GM18517 (cell line): ENCODE data around the gene TTLL9.

Source experiments
- ATAC-seq: cut with Tn5 transposase; IDR thresholded peaks from one replicate; pipeline ENCODE4 v1.9.1; 2021; ENCODE audit warnings: mild to moderate bottlenecking, moderate library complexity; ENCODE audit not compliant: unreplicated experiment

The TTLL9 gene

DNA sequence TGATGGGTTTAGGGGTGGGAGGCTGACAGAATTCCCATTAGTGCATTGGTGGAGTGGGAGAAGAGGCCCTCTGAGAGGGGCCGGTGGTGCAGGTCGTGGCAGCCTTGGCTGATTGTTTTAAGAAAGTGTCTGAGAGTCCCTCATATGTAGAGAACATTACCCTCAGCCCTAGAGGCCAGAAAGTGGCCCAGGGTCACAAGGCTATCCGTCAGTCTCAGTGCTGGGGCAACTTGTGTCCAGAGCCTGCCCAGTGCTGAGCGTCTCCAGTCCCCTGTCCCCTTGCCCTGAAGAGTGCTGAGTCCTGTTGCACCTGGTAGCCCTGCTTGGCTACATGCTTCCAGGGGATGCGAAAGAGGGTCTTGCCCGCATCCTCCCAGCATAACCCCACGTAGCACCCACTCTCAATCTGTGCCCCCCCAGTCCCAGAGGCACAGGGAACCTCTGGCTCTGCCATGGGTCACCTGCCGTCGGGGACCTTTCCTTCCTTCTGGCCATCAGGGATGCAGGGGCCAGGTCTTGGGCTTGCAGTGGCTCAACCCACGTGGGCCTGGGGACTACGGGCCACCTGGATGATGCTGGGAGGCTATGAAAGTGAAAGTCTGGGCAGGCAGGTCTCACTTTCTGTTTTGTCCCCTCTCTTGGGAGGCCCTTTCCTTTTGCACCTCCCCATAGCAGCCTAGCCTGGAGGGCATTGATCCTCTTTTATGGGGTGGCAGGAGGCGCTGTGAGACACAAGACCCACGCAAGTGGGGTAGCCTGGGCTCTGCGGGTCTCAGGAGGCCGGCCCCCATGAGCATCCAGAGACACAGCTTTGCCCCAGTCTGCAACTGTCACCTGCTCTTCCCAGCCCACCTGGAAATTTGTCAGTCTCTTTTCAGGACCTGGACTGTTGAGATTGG, 12.3 kb upstream of the TTLL9 start:
- peak; percentile 49 for ATAC-seq

DNA sequence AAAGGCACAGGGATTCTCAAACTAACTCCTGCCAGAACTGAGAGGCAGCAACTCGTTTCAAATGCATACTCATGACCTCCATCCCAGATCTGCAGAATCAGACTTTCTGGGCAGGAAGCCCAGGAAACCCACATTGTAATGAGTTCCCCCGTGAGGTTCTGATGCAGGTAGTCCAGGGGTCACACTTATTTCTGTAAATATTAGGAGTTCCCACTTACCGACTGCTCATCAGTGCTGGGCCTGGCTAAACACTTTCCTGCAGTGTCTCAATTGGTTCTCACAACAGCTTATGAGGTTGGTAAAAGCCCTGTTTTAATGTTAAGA, 11.7 kb upstream of the TTLL9 start:
- ATAC-seq: no peak

DNA sequence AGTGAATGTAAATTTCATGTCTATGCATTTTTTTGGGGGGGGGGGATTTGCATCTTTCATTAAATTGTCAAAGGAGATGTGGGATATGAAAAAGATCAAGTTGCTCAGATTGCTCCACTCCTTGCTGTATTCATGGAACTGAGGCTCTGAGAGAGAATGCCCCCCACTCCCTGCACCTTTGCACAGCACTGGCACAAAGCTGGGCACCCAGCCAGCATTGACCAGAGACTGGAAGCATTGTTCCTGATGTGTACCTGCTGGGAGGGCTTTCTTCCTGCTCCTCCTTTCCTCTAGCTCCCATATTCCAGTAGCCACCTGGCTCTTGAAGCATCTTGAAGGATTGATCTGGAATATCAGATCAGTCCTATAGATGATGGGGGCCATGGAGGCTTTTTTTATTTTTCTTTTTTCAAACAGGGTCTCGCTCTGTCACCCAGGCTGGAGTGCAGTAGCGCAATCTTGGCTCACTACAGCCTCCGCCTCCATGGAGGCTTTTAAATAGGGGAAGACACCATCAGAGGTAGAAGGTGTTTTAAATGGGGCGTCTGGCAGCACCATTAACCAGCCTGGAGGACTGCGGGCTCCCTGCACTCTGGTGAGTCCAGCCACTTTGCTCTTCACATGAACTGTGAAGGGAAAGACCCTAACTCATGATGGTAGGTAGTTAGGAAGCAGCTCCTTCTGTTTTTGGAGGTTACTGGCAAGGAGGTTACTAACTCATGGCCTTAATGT, 11.0 kb upstream of the TTLL9 start:
- no peak for ATAC-seq

DNA sequence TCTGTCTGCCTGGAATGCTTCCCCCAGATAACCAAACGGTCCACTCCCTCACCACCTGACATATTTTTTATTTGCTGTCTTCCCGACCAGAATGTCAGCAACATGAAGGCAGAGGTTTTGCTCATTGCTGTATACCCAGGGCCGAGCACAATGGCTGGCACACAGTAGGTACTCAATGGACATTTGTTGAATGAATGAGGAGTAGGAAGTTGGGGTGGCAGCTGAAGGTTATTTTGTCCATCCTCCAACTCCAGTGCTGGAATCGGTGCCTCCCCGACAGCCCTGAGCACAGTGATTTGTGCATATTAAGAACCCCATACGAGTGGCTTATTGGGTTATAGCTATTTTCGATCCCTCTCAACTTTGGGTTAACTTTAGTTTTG, 10.4 kb upstream of the TTLL9 start:
- ATAC-seq: no peak

DNA sequence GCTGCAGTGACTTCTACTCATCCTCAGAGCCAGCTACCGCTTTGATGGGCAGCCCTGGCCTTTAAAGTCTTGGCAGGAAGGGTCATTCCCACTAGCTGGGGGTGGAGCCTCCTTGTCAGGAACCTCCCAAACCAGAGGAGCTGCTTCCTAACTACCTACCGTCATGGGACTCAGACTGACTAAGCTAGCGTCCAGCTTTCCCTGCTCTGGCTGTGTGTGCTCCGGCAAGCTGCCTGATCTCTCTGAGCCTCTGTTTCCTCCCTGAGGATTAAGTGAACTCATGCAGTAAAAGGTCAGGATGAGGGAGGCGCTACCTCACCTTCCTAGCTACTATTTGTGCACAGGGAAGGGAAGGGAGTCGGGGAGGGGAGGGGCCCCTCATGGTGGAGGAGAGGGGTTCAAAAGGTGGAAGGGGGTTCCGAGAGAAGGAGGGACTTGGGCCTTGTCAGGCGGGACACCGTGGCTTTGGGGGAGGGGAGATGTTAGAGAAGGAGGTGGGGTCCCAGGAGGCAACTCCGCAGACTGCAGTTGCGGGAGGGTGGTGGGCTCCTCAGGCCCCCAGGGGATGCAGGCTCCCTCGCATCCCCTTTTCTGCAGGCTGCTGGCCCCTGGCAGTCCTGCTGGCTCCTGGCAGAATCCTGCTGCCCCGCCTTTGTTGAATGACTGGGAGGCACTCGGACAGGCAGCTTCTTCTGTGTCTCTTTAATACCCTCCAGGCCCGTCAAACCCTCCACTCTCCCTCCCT, 9.9 kb upstream of the TTLL9 start:
- no peak for ATAC-seq

DNA sequence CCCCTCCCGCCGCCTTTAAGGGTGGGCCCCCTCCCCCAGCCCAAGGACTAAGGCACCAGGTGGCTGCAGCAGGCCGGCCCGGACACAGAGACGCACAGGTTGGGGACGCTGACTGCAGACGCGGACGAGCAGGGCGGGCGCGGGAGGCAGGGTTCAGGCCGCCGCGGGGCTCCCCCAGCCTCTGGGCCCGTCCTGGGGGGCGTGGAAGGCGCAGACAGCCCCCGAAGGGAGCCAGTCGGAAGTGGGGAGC, 9.4 kb upstream of the TTLL9 start:
- peak; percentile 14 for ATAC-seq

DNA sequence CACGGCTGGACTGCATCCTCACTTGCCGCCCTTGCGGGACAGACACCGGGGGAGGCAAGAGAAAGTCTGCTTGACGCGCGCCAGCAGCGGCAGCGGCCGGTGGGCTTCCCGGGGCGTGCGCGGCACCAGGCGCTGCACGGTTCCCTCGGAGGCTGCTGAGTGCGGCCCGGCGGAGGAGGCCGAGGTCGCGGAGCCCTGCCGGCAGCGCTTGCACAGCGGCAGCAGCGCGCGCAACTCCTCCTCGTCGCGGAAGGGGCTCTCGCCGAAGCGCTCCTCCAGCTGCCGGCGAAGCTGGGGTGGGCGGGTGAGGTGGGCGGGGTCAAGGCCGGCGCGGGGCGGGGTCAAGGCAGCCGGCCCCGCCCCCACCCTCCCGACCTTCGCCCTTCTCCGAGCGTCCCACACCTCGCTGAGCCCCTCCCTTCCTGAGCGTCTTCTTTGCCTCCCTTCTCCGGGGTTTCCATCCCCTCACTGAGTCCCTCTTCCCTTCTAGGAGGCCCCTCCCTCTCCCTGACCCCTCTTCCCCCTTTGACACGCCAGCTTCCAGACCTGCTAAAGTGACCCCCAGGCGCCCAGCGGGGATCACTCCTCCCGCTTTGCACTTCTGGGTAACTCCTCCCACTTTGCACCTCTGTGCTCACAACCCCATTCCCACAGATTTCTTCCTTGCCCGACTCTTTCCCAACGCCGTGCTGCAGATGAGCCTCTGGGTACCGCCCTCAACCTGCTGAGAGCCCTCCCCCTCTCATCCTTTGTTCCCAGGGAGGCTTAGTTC, 8.9 kb upstream of the TTLL9 start:
- ATAC-seq: peak; percentile 58

DNA sequence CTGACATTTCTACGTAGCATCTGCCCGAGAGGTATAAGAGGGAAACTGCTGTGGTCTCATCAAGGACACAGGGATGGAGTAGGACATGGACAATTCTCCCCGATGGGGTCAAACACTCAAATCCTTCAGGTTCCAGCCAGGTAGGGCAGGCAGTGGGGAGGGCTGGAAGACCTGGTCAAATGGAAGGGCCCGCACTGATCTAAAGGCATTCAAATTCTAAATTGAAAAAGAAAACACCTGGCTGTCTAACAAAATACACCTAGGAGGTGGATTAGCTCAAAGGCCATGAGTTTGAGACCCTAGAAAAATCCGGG, 8.3 kb upstream of the TTLL9 start:
- ATAC-seq: no peak

DNA sequence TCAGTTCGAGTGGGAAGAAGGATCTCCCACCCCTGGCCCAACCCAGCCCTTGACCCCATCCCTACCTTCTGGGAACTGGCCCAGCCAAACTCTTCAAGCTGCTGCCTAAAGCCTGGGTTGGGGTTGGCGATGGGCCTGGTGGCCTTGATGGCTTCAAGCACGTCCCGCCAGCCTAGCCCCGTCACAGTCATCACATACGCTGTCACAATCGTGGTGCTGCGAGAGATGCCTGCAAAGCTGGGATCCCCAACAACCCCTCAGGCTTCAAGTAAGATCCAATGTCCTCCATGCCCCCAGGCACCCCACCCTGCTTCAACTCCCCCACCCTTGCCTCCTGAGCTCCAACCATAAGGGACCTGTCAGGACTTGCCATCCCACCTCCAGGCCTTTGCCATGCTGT, 7.9 kb upstream of the TTLL9 start:
- no peak for ATAC-seq

DNA sequence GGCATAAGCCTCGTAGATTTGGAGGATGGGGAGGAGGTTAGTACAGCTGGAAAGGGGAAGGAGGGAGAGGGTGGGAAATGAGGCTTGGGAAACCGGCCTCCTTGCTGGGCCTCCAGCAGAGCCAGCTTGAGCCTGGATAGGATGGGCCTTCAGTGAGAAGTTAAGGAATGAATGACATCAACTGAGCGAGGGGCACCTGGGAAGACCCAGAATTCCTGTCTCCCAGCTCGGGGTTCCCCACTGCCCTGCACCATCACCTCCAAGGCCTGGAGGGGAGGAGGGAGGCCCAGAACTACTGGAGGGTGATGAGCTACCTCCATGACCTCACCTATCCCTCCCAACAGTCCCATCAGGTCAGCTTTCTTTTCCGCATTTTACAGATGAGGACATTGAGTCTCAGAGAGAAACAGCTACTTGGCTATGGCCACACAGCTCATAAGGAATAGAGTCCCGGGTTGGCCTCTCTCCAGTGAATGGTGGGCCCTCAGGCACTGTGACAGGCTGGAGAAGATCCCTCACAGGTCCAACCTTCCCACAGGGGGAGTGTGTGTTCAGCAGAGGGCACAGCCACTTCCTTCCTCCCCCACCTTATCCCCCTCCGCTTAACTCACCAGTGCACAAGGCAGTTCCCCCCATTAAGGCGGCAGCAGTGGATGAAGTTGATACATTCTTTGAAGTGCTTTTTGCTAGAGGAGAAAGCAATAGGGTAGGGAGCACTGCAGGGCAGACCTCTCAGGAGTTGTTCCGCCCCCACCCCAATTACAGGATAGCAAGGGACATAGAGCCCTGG, 6.9 kb upstream of the TTLL9 start:
- ATAC-seq: no peak

DNA sequence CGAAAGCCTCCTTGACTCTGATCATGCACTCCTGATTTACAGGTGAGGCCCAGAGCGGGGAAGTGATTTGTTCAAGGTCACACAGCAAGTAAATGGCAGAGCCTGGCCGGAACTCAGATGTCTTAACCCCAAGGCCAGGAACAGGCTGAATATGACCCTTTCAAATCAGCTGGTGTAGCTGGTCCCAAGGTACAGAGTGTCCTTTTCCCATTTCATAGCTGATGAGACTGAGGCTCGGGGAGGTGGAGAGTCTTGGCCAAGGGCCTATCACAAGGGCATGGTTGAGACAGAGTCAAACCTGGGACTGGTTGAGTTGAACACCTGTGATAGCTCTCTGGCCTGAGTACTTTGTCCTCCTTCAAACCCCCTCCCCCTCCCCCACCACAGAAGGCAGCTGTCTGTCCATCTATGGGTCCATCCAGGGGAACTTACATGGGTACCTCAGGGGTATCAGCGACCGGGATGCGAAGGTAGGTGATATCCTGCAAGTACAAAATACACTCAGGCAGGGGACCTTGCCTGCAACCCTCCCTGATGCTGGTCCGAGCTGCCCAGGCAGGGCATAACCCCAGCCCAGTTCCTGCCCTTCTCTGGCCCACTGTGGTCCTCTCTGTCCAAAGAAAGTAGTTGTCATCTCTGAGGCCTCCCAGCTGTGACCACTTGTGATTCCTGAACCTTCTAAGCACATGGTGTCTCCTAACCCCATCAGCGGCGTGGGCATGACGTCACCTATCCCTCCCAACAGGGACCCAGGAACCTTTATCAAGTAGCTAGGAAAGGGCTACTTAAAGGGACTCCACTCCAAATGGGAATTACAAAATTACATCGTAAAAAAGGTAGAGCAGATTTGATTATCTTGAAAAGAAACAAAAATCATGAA, 5.7 kb upstream of the TTLL9 start:
- no peak for ATAC-seq

DNA sequence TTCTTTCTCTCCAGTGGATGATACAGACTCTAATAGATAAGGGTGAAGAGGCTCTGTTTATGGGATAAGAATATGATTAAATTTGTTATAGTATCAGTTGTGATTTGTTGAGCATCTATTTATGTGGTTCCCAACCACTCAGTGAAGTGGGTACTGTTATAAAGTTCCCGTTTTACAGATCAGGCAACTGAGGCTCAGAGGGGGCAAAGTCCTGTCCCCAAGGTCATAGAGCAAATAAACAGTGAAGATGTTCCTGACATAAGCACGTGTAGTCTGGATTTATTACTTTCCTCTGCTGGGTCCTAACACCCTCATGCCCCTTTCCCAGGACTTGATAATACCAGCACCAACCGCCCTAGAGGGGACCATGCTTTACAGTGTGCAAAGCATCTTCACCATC, 4.2 kb upstream of the TTLL9 start:
- no peak for ATAC-seq

DNA sequence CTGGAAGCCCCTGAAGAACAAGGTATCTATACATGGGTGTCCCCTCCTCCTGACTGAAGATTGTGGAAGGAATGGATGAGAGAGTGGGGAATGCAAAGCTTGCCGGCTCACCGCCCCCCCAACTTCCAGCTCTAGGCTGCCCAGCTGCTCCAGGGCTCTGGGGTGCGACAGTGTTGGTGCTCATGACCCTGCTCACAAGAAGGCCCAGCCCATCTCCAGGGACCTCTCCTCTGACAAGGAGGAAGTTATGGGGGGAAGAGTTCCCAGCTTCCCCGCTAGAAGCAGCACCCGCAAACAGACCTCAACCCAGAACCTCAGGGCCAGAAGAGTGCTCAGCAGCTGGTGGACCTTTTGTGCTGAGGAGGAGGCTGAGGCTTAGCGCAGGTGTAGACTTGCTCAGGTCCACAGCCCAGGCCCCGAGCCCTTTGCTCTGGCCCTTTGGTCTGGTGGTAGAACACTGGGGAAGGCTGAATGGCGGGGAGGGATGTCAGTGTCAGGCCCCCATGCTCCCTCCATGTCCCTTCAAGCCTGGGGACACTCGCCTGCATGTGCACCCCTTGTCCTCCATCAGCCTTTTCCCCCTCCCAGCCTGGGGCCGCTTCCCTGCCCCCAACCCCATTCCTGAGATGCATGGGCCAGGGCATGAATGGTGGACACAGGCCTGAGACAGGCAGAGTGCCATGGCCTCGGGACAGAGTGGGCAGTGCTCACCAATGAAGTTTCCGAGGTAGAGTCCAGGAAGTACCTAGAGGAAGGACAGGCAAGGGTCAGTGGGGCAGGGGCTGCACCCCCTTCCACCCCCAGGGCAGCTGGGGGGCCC, 1.4 kb upstream of the TTLL9 start:
- ATAC-seq: no peak

DNA sequence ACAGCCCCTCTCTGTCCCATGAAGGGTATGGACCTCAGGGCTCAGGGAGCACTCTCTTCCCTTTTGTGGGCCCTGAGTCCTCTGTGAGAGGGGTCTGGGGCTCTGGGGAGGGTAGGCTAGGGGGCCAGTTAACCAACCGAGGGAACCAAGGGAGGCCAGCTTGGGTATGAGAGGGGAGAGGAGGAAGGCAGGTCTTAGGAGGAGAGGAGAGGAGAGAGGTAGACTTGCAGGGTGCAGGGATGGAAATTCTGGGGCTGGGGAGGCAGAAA, 827 bp upstream of the TTLL9 start:
- no peak for ATAC-seq

DNA sequence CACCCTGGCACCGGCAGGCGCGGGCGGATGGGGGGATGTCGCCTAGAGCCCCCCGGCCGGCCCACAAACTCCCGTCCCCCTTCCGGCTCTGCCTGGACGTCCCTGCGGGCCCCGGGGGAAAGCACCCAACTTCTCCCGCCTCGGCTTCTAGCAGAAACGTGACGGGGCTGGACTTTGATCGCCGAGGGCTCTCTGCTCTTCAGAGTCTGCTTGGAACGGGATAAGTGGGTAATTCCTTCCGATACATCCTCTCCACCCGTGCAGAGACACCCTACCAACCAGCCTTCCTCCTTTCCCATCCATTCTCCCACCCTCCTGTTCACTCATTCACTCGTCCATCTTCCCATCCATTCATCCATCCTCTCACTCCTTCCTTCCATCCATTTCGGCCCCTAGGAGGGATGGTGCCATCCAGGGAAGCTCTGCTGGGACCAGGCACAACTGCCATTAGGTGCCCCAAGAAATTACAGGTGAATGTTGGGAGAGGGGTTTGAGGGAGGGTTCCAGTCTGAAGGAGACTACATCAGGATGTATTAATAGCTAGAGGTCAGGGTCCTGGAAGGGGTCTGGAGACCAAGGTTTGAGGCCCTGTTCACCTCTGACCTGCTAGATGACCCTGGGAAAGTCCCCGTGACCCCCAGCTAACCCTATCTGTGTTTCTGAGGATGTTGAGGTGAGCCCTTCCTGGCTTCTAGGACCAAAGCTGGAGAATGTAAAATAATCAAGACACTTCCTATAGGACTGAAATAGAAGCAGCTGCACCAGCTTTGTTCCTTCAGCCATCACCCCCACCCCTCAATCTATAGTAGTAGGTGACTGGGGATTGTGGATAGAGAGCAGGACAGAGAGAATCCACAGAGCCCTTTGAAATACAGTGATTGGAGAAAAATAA, 538 bp downstream of the TTLL9 start:
- ATAC-seq: no peak

DNA sequence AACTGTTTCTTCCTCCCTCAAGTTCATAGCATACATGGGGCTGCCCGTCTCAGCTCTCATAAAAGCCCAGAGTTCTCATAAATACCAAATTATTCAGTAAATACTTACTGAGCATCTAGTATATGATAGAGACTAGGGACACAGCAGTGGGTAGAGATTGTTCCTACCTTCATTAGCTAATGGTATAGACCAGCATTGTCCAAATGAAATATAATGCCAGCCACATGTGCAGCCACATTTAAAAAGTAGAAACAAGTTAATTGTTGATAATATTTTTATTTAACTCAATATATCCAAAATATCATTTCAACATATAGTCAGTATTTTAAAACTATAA, 1.2 kb downstream of the TTLL9 start:
- no peak for ATAC-seq

DNA sequence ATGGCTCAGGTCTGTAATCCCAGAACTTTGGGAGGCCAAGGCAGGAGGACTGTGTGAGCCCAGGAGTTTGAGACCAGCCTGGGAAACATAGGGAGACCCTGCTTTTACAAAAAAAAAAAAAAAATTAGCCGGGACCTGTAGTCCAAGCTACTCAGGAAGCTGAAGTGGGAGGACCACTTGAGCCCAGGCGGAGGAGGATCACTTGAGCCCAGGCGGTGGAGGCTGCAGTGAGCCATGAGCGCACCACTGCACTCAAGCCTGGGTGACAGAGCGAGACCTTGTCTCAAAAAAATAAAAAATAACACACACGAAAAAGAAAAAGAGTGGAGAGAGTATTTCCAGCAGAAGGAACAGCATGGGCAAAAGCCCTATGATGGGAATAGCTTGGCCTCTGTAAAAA, 2.0 kb downstream of the TTLL9 start:
- no peak for ATAC-seq

DNA sequence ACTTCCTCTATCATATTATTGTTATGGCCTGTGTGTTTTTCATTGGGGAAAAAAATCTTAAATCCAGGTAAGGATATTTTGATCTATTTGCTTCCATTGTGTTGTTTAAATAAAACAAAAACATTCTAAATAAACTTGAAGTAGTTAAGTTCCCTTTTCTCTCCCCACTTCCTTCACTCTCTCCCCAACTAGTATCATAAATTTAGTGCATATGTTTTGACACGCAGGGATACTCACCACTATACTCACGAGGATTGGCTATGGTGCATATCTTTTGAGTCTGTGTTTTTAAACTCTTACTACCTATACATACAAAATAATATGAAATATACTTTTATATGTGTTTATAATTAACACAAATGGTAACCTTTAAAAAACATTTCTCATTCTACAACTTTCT, 5.2 kb downstream of the TTLL9 start:
- ATAC-seq: no peak
